Prostate gland (tissue), 2 donors: ENCODE data around the gene BPIFB1. TPM values are rescaled to one million over a fixed set of nuclear protein-coding genes. Genes with fewer than 3 reads are reported as not detected.

Experiments used
- DNase-seq: peaks from one replicate; pipeline ENCODE4 v3.0.0-alpha.2; 2019; ENCODE audit warnings: low spot score
- H3K27ac ChIP-seq, 2 donors: fragments of 200-600 bp; sonication (generic); 2 replicates each; pipeline ENCODE4 v1.5.1; 2017 to 2019
- H3K27me3 ChIP-seq: fragments of 200-600 bp; sonication (generic); replicated peaks from 2 replicates; pipeline ENCODE4 v1.5.1; 2019; ENCODE audit not compliant: insufficient read depth
- H3K36me3 ChIP-seq, 2 donors: fragments of 200-600 bp; sonication (generic); 1 replicate in 1 of 2; 2 replicates in 1 of 2; pipeline versions ENCODE4 v1.5.1 to v1.8.1; 2017 to 2019
- H3K4me1 ChIP-seq: fragments of 200-600 bp; sonication (generic); replicated peaks from 2 replicates; pipeline ENCODE4 v1.5.1; 2019
- H3K4me3 ChIP-seq, 2 donors: fragments of 200-600 bp; sonication (generic); 2 replicates each; pipeline ENCODE4 v1.5.1; 2017 to 2019
- H3K9me3 ChIP-seq: fragments of 200-600 bp; sonication (generic); 2 replicates; pipeline ENCODE4 v1.5.1; 2017
- POLR2A ChIP-seq: fragments of 450-650 bp; IDR thresholded peaks from one replicate; pipeline ENCODE4 v1.6.1; 2016; ENCODE audit warnings: antibody characterized with exemption, mild to moderate bottlenecking
- POLR2AphosphoS5 ChIP-seq: sonication (generic); formaldehyde crosslinking; IDR thresholded peaks from one replicate; pipeline ENCODE4 v1.6.1; 2017; ENCODE audit warnings: antibody characterized with exemption
- WGBS: methylation state at CpG from one replicate; pipeline ENCODE4 v1.1.5; 2018; 5-methylcytosine and 5-hydroxymethylcytosine counted together
- intact Hi-C: fragments of 100-400 bp; cut with DNase I; formaldehyde crosslinking; loops from one replicate; pipeline ENCODE4 v1.14.2; 2022
- total RNA-seq, 2 donors: library from RNA; depleted of rRNA; stranded (reverse); fragments of >200 nt; gene quantifications; one replicate each; pipeline ENCODE4 v1.1.0, GENCODE V29; 2016
- TF ChIP-seq, protein P1 (sequence below), 4 experiments: fragments of 200-600 bp in 2 of 4; fragments of 450-650 bp in 2 of 4; sonication (generic) in 2 of 4; IDR thresholded peaks; 1 replicate in 3 of 4; 2 replicates in 1 of 4; pipeline ENCODE4 v1.5.1; 2016 to 2019; ENCODE audit warnings: antibody characterized with exemption in 4 of 4, mild to moderate bottlenecking in 2 of 4, moderate library complexity in 2 of 4

The BPIFB1 gene
- total RNA-seq, 2 donors from 2014 or later = 2.1 TPM; not detected in 1

DNA sequence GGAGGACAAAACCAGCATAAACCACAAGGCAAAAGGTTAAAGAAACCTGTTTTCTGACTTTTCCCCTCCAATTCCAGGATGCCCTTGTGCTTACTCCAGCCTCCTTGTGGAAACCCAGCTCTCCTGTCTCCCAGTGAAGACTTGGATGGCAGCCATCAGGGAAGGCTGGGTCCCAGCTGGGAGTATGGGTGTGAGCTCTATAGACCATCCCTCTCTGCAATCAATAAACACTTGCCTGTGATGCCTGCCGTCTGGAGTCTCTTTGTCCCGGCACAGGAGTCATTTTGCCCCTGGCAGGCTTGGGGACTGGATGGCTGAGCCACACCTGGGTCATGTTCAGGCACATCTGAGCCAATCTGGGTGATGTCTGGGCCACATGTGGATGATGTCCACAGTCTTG, 26.6 kb downstream of the BPIFB1 start:
- 21% methylated on average over 2 of the region's 2 CpGs for WGBS
- no peaks in the 10 kb centered on the region for H3K36me3 ChIP-seq
- intact Hi-C loops = no loop called here
- H3K9me3 ChIP-seq = no peaks in the 10 kb centered on the region
- H3K4me3 ChIP-seq = no peak overlapping the region
- no peaks in the 10 kb centered on the region for H3K4me1 ChIP-seq
- H3K27ac ChIP-seq = no peak overlapping the region
- TF ChIP-seq POLR2A (no peak), POLR2AphosphoS5 (no peak)
- TF ChIP-seq, protein P1, sequence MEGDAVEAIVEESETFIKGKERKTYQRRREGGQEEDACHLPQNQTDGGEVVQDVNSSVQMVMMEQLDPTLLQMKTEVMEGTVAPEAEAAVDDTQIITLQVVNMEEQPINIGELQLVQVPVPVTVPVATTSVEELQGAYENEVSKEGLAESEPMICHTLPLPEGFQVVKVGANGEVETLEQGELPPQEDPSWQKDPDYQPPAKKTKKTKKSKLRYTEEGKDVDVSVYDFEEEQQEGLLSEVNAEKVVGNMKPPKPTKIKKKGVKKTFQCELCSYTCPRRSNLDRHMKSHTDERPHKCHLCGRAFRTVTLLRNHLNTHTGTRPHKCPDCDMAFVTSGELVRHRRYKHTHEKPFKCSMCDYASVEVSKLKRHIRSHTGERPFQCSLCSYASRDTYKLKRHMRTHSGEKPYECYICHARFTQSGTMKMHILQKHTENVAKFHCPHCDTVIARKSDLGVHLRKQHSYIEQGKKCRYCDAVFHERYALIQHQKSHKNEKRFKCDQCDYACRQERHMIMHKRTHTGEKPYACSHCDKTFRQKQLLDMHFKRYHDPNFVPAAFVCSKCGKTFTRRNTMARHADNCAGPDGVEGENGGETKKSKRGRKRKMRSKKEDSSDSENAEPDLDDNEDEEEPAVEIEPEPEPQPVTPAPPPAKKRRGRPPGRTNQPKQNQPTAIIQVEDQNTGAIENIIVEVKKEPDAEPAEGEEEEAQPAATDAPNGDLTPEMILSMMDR (IDR thresholded peaks at IDR 0.05) = no peak
- DNase-seq = no peak
- H3K27me3 ChIP-seq = no peaks in the 10 kb centered on the region

DNA sequence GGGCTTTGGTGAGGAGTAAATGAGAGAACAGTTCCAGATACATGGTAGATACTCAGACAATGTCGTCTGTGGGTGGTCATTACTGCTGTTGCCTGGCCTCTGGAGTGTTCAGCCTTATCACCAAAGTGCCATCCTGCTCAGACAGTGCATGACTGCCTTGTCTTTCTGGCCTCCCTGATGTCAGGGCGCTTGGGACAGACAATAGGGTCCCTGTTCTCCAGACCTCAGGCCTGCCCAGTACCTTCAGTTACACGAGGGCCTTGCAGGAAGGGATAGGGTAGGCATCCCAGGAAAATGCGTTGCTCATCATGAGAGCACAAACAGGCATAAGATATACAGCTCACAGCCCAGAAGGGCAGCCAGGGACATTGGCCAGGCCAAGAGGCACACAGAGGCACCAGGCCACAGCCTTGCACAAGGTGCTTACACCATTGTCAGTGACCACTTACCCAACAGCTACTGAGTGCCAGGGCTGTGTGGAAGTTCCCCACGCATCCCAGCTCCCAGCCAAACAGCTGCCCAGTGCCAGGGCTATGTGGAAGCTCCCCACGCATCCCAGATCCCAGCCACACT, 27.4 kb downstream of the BPIFB1 start:
- H3K27me3 ChIP-seq = no peaks in the 10 kb centered on the region
- H3K27ac ChIP-seq = no peak overlapping the region
- 83% methylated on average over 6 of the region's 6 CpGs for WGBS
- intact Hi-C loops = no loop called here
- H3K9me3 ChIP-seq = no peaks in the 10 kb centered on the region
- no peaks in the 10 kb centered on the region for H3K36me3 ChIP-seq
- TF ChIP-seq POLR2AphosphoS5 = no peak
- TF ChIP-seq, protein P1 (IDR thresholded peaks at IDR 0.05) = no peak
- TF ChIP-seq POLR2A = no peak
- H3K4me3 ChIP-seq = no peak overlapping the region
- H3K4me1 ChIP-seq = no peaks in the 10 kb centered on the region
- DNase-seq = no peak

DNA sequence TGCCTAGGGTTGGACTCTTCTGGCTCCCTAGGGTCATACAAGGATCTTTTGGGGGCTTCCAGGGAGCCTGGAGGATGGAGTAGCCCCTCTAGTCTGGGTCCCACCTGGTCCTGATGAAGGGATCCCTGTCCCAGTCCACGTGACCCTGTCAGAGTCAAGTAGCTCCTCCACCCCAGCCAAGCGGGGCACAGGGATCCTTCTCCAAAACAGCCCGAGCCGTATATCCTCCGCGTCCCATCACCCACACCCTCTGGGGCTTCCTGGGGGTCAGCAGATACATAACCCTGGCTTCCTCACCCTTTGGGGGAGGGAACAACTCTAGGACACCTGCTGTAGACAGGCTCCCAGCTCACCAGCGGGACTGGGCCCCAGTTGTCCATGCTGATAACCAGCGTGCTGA, 28.0 kb downstream of the BPIFB1 start:
- H3K27me3 ChIP-seq = no peaks in the 10 kb centered on the region
- H3K4me1 ChIP-seq = no peaks in the 10 kb centered on the region
- H3K9me3 ChIP-seq = no peaks in the 10 kb centered on the region
- intact Hi-C loops = no loop called here
- TF ChIP-seq, protein P1 (IDR thresholded peaks at IDR 0.05) = no peak
- no peak for TF ChIP-seq POLR2A
- no peak for TF ChIP-seq POLR2AphosphoS5
- H3K27ac ChIP-seq = no peak overlapping the region
- WGBS = 92% methylated on average over 8 of the region's 8 CpGs
- no peak overlapping the region for H3K4me3 ChIP-seq
- DNase-seq = no peak
- H3K36me3 ChIP-seq = no peaks in the 10 kb centered on the region

DNA sequence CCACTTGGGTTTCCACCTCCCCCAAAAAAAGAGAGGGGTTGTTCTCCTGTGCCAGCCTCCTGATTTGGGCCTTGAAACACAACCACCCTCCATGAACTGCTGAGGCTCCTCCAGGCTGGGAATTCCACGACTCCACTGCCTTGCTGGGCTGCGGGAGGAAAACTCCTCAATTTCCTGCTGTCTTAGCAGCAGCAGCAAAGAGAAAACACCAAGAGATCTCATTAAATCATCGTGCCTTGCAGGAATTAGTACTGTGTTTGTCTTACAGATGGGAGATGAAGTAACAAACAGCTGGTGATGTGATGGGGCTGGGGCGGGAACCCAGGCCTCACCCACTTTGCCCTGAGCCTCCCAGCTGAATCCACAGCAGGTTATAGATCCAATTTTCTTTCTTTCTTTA, 29.0 kb downstream of the BPIFB1 start:
- intact Hi-C loops = no loop called here
- TF ChIP-seq POLR2A (no peak), POLR2AphosphoS5 (no peak)
- TF ChIP-seq, protein P1 (IDR thresholded peaks at IDR 0.05) = no peak
- no peak for DNase-seq
- no peaks in the 10 kb centered on the region for H3K27me3 ChIP-seq
- no peak overlapping the region for H3K27ac ChIP-seq
- H3K4me1 ChIP-seq = no peaks in the 10 kb centered on the region
- H3K4me3 ChIP-seq = no peak overlapping the region
- H3K9me3 ChIP-seq = no peaks in the 10 kb centered on the region
- WGBS = 65% methylated on average over 4 of the region's 4 CpGs
- no peaks in the 10 kb centered on the region for H3K36me3 ChIP-seq

DNA sequence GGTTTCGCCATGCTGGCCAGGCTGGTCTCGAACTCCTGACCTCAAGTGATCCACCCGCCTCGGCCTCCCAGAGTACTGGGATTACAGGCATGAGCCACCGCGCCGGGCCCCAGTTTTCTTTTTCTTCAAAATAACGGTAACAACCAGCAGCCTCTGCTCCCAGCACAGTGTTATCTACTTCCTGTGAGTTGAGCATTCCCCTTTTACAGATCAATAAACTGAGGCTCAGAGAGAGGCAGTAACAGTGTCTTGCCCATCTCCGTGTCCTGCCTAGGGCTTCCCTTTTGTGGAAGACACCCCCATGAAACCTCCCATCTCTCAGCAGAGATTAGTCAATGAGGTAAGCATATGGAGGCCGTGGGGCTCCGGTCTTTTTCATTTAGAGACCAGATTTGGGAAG, 29.6 kb downstream of the BPIFB1 start:
- Histone ChIP-seq H3K4me3 (no peak overlapping the region), H3K36me3 (no peaks in the 10 kb centered on the region), H3K9me3 (no peaks in the 10 kb centered on the region), H3K4me1 (no peaks in the 10 kb centered on the region), H3K27ac (no peak overlapping the region), H3K27me3 (no peaks in the 10 kb centered on the region)
- DNase-seq = no peak
- WGBS = 83% methylated on average over 11 of the region's 11 CpGs
- TF ChIP-seq POLR2AphosphoS5 (no peak), POLR2A (no peak)
- TF ChIP-seq, protein P1 (IDR thresholded peaks at IDR 0.05) = no peak
- intact Hi-C loops = no loop called here
